Activated effector memory CD4-positive, alpha-beta T cell treated with Interleukin-2 at 50 U/mL for 16 hours (primary cell): Measurements from ENCODE around the gene BRF1.

Source experiments
- DNase-seq: peaks from one replicate; pipeline ENCODE4 v3.0.0-alpha.2; 2020

The BRF1 gene

DNA sequence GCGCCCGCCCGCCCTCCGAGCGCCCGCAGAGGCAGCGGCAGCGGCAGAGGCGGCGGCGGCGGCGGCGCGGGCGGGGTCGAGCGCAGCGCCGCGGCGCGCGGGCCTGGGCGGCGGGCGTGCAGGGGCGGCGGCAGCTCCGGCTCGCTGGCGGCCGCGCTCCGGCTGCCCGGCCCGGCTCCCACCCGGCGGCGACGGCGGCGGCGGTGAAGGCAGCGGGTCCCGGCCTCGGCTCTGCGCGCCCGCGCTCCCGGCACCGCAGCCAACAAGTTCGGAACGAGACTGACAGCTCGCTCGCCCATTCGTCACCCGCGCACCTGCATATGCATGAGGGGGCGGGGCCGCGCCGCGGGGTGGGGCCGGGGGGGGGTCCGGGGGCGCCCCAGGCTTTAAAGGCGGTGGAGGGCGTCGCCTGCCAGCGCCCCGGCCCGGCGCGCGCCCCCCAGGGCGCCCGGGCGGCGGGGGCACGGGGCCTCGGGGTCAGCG, 132.3 kb downstream of the BRF1 start, which contains the start of gene JAG2:
JAG2 (minus strand) TSS at position 281 of the 483 bp plus-strand sequence. CDS start 356 bp downstream, outside the sequence.
- peak; percentile 35 for DNase-seq

- no peak for DNase-seq
Observed at GRCh38 chr14:105168093-105168420, 132.7 kb downstream of the BRF1 start.

GRCh38 chr14:105167303-105168092, 133.3 kb downstream of the BRF1 start:
- no peak for DNase-seq

DNA sequence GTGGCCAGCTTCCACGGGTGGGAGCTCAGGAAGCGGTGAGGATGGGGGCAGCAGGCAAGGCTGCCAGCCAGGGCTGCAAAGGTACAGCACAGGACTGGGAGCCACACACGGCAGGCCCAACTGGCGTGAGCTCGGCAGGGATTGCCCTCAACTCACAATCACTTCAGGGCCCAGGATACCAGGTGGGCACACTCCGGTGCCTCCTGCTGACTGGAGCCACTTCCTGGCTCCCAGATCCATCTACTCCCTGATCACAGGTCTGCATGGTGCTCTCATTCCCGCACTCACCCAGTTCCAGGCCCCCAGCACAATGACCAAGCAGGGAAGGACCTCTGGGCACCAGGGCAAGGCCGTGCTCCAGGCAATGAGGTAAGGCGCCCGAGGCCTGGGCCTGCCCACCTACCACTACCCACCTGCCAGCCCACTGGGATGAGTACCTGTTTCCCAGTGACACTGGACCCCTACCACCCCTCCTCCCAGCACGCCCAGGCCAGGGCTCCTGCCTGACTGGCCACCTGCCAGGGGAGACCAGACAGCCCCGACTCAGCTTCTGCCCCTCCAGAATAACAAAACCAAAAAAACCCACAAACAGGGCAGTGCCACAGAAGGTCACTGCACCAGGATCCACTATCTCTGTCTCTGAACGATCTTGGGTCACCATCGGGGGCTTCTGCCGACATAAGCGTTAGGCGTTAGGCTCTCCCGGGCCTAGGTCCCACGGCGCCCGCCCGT, 134.1 kb downstream of the BRF1 start:
- DNase-seq: no peak

- no peak for DNase-seq
Observed at GRCh38 chr14:105165761-105166485, 134.9 kb downstream of the BRF1 start.

GRCh38 chr14:105165134-105165704, 135.6 kb downstream of the BRF1 start:
- no peak for DNase-seq

DNA sequence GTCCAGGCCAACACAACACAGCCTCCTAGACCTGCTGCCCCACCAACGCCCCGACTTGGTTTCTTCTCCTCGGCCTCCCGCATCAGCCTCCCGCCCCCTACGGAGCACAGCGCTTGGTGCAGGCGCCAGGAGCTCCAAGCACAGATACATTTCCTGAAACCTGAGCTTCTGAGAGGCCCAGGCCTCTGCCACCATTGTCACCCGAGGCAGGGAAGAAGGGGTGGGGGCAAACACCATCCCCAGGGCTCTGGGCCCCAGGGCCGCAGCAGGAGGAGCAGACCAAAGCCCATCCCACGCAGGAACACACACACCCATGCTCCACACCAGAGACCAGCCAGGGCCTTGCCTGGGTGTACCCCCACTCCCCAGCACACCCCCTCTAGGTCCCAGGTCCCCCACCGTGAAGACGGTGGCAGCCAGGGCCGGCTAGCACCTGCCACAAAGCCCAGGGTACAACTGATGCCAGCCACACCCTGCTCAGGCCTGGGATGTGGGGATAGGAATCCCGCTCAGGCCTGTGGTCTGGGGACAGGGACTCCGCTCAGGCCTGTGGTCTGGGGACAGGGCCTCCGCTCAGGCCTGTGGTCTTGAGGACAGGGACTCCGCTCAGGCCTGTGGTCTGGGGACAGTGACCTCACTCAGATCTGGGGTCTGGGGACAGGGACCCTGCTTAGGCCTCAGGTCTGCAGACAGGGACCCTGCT, 137.6 kb downstream of the BRF1 start:
- no peak for DNase-seq

GRCh38 chr14:105162669-105162979, 138.2 kb downstream of the BRF1 start:
- no peak for DNase-seq

DNA sequence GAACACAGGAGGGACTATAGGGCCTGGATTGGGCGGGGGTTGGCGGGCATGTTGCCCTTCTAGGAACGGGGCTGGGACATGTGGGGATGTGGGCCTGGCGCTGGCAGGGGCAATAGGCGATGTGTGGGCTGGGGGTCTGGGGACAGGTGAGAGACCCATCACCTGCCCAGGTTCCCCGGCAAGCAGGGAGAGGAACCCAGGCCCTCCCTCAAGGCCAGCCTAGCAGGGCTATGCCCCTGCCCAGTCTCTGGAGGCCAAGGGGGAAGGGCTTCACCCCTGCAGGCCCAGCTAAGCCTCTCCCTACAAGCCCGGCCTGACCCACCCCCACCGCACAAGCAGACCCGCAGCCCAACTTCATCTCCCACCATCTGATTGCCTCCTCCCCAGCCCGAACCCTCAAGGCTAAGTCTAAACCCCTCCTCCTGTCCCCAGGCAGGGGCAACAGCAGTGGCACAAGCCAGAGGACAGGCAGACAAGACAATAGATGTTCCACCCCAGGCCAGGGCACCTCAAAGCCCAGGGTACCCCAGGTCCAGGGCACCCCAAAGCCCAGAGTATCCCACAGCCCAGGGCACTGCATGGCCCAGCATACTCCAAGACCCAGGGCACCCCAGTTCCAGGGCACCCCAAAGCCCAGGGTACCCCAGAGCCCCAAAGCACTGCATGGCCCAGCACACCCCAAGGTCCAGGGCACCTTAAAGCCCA, 138.7 kb downstream of the BRF1 start:
- DNase-seq: no peak

- DNase-seq: no peak
Observed at GRCh38 chr14:105161309-105161708, 139.5 kb downstream of the BRF1 start.

GRCh38 chr14:105160776-105161175, 140.0 kb downstream of the BRF1 start:
- no peak for DNase-seq

DNA sequence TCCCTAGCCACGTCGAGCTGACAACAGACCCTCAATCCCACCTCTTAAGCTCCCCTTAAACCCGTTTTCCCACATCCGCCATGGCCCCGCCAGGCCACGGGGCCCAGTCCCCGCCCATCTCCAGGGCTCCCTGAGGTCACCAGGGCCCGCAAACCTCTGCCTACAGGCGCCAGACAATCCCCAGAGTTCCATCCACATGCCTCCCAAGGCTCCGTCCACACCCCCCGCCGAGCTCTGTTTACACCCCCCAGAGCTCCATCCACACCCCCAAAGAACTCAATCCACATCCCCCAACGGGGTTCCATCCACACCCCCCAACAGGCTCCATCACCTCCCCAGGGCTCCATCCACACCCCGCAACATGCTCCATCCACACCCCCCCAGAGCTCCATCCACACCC, 141.5 kb downstream of the BRF1 start:
- DNase-seq: no peak
